Measurements from ENCODE around the gene MRPL22.
"Not testable (repeated sequence)": the region's sequence is repeated elsewhere in the genome, so short reads cannot be mapped to it uniquely, and the experiment has no call there.

The MRPL22 gene

GRCh38 chr5:154997746-154998145 lies 56.9 kb downstream of the MRPL22 start:
- no peak for DNase-seq

- DNase-seq = no peak
These were observed 59.0 kb downstream of the MRPL22 start for GRCh38 chr5:154999865-155000264.

GRCh38 chr5:155001523-155001922 lies 60.6 kb downstream of the MRPL22 start:
- no peak for DNase-seq

GRCh38 chr5:155002722-155003121 lies 61.8 kb downstream of the MRPL22 start:
- DNase-seq = not testable (repeated sequence)

GRCh38 chr5:155004138-155004744 lies 63.4 kb downstream of the MRPL22 start:
- DNase-seq = peak in 1 of 2 experiments; percentile 38

GRCh38 chr5:155006265-155006664 lies 65.4 kb downstream of the MRPL22 start:
- not testable (repeated sequence) for DNase-seq

- no peak for DNase-seq
These were observed 67.8 kb downstream of the MRPL22 start for GRCh38 chr5:155008669-155009068.

GRCh38 chr5:155010881-155011280 lies 70.0 kb downstream of the MRPL22 start:
- DNase-seq = no peak

GRCh38 chr5:155013526-155013925 lies 72.7 kb downstream of the MRPL22 start, which contains the start of gene KIF4B:
Gene KIF4B, plus strand, starts transcription at chr5:155013755. Its CDS starts 105 bp downstream, at chr5:155013860.
- DNase-seq = no peak

GRCh38 chr5:155015239-155015638 lies 74.4 kb downstream of the MRPL22 start:
- DNase-seq = no peak

GRCh38 chr5:155017610-155018009 lies 76.7 kb downstream of the MRPL22 start:
- DNase-seq = no peak

Measured in NCI-H526 (cell line).